IPS-15b (cell line): ENCODE results near the gene PPDPF.

Experiments used
- H3K27me3 ChIP-seq: one replicate; pipeline ENCODE4 v1.6.1; 2013; ENCODE audit warnings: low read length; ENCODE audit not compliant: control insufficient read depth, insufficient read depth
- H3K36me3 ChIP-seq: one replicate; pipeline ENCODE4 v1.6.1; 2013; ENCODE audit warnings: low read length; ENCODE audit not compliant: control insufficient read depth, insufficient read depth
- H3K4me1 ChIP-seq: one replicate; pipeline ENCODE4 v1.6.1; 2013; ENCODE audit warnings: mild to moderate bottlenecking, low read length; ENCODE audit not compliant: control insufficient read depth, insufficient read depth
- H3K4me3 ChIP-seq: one replicate; pipeline ENCODE4 v1.5.1; 2013; ENCODE audit warnings: low read depth, low read length
- H3K9ac ChIP-seq: one replicate; pipeline ENCODE4 v1.6.1; 2013; ENCODE audit warnings: low read depth, mild to moderate bottlenecking, low read length
- H3K9me3 ChIP-seq: one replicate; pipeline ENCODE4 v1.6.1; 2013; ENCODE audit warnings: mild to moderate bottlenecking, low read length; ENCODE audit not compliant: control insufficient read depth, insufficient read depth

The PPDPF gene

GRCh38 chr20:63530788-63531160 lies 10.2 kb downstream of the PPDPF start:
- Histone ChIP-seq H3K4me1 (no peaks in the 10 kb centered on the region), H3K4me3 (no peak overlapping the region), H3K9me3 (no peaks in the 10 kb centered on the region), H3K27me3 (no peaks in the 10 kb centered on the region), H3K9ac (no peak overlapping the region), H3K36me3 (no peaks in the 10 kb centered on the region)

DNA sequence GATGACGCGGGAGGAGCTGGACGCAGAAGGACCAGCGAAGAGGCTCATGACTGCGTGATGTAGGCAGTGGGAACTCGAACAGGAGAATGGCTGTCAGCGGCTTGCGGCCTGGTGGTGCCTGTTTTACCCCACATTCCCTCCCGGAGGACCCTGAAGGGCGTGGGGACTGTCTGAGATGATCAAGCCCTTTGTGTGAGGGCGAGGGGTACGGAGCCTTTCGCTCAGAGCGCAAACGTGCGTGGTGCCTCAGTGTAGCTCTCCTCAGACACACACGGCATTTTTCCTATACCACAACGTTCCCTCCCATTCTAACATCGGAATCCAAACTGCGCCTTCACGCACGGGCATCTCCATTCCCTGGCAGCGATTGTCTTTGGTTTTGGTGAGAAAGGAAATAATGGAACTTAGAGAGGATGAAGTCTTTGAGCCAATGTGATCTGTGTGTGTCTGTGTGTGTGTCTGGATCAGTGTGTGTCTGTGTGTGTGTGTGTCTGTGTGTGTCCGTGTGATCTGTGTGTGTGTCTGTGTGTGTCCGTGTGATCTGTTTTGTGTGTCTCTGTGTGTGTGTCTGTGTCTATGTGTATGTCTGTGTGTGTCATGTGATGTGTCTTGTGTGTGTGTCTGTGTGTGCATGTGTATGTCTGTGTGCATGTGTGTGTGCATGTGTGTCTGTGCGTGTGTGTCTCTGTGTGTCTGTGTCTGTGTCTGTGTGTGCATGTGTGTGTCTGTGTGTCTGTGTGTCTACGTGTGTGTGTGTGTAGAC lies 11.3 kb downstream of the PPDPF start:
- H3K27me3 ChIP-seq = no peaks in the 10 kb centered on the region
- no peaks in the 10 kb centered on the region for H3K36me3 ChIP-seq
- no peak overlapping the region for H3K9ac ChIP-seq
- no peaks in the 10 kb centered on the region for H3K4me1 ChIP-seq
- no peaks in the 10 kb centered on the region for H3K9me3 ChIP-seq
- H3K4me3 ChIP-seq = no peak overlapping the region

- H3K27me3 ChIP-seq = no peaks in the 10 kb centered on the region
- H3K36me3 ChIP-seq = no peaks in the 10 kb centered on the region
- H3K4me3 ChIP-seq = no peak overlapping the region
- no peak overlapping the region for H3K9ac ChIP-seq
- H3K9me3 ChIP-seq = no peaks in the 10 kb centered on the region
- no peaks in the 10 kb centered on the region for H3K4me1 ChIP-seq
Observed at GRCh38 chr20:63532449-63532971, 11.9 kb downstream of the PPDPF start.

DNA sequence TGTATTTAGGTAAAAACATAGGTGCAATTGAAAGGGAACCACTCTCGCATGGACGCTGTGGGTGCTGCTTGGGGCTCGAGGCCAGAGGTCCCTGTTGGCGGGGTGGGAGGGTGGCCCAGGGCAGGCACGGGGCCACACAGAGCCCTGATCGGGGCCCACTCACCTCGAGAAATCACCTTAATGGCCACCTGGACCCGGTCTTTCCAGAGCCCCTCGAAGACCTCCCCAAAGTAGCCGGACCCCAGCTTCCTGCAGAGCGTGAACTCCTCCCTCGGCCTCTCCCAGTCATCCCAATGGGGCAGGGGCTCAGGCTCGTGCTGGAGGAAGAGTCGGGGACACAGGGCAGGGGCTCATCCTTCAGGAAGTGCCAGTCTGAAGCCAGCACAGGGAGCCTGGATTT lies 12.8 kb downstream of the PPDPF start:
- no peaks in the 10 kb centered on the region for H3K27me3 ChIP-seq
- H3K36me3 ChIP-seq = no peaks in the 10 kb centered on the region
- no peaks in the 10 kb centered on the region for H3K9me3 ChIP-seq
- no peak overlapping the region for H3K9ac ChIP-seq
- no peaks in the 10 kb centered on the region for H3K4me1 ChIP-seq
- no peak overlapping the region for H3K4me3 ChIP-seq

DNA sequence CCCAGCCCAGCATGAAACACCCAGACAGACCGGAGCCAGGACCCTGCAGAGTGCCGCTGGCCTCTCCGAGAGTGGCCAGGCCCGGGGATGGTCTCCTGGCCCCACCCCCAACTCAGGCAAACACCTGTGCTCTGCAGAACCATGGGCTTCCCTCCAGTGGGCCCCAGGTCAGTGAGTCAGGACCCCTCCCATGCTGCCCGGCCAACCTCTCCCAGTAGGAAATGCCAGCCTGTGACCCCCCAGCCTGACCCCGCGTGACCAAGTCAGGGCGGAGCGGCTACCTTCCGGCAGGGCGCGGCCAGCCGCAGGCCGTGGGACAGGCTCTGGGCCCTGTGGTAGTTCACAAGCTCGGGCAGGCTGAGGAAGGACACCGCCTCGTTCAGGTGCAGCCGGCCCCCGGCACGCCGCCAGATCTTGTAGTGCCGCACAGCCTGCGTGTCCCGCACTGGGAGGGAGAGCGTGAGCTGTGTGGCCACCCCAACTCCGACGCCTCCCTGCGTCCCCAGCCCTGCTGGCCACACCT lies 13.4 kb downstream of the PPDPF start:
- Histone ChIP-seq H3K27me3 (no peaks in the 10 kb centered on the region), H3K36me3 (no peaks in the 10 kb centered on the region), H3K9ac (no peak overlapping the region), H3K4me3 (no peak overlapping the region), H3K4me1 (no peaks in the 10 kb centered on the region), H3K9me3 (no peaks in the 10 kb centered on the region)

DNA sequence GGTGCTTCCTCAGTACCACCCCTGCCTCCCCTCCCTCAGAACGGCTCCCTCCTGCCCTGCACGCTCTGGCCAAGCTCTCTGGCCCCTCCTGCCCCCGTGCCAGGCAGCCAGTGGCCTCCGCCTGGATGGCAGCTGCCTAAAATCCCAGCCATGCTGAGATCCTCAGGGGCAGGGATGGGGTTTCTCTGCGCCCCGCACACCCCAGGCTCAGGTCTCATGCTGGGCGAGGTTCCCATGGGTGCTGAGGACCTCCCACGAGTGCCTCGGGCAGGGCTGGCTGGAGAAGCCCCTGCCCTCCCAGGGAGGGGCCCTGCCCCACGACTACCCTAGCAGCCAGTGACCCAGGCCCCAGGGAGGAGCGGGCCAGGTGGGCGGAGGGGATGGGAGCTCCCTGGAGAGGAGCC lies 13.9 kb downstream of the PPDPF start:
- Histone ChIP-seq H3K27me3 (no peaks in the 10 kb centered on the region), H3K9me3 (no peaks in the 10 kb centered on the region), H3K4me1 (no peaks in the 10 kb centered on the region), H3K36me3 (no peaks in the 10 kb centered on the region), H3K4me3 (no peak overlapping the region), H3K9ac (no peak overlapping the region)

- H3K9ac ChIP-seq = no peak overlapping the region
Observed at GRCh38 chr20:63534831-63535651, 14.5 kb downstream of the PPDPF start.

GRCh38 chr20:63536241-63536977 lies 15.8 kb downstream of the PPDPF start:
- H3K4me3 ChIP-seq = no peak overlapping the region

More at GRCh38 chr20:63534831-63535651, 14.5 kb downstream of the PPDPF start:
- Histone ChIP-seq H3K4me1 (no peaks in the 10 kb centered on the region), H3K36me3 (no peaks in the 10 kb centered on the region), H3K9me3 (no peaks in the 10 kb centered on the region), H3K27me3 (no peaks in the 10 kb centered on the region), H3K4me3 (no peak overlapping the region)

DNA sequence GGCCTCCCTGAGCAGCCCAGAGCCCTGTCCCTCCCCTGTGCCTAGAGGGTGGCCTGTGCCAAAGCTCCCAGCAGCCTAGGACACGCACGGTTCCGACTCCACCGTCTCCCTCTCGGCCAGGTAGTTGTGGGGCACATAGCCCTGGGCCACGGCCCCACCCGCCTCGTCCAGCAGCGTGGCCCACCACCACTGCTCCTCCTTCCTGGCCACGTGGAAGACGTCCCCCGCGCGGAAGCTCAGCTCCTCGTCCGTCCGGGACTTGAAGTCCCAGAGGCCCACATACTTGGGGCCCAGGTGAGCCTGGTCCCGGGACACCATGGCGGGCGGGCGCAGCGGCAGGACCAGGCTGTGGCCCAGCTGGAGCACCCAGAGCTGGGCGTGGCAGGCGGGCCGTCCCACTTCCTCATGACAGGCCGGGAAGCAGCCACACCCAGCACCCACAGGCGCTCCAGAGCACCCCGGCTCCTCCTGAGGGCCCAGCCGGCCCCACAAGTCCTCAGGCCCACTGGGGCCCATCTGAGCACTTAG lies 16.5 kb downstream of the PPDPF start, which contains the start of gene PTK6:
Gene PTK6 (minus strand): TSS at position 380 of the 528 bp plus-strand sequence. CDS start 62 bp downstream, at position 318.
- Histone ChIP-seq H3K4me3 (peak within 1 kb of the TSS; percentile 27), H3K9ac (no peak within 1 kb of the TSS), H3K27me3 (no peaks in the 10 kb centered on the region), H3K9me3 (no peaks in the 10 kb centered on the region), H3K4me1 (no peaks in the 10 kb centered on the region), H3K36me3 (no peaks in the 10 kb centered on the region)

More at GRCh38 chr20:63536241-63536977, 15.8 kb downstream of the PPDPF start:
- H3K9me3 ChIP-seq = no peaks in the 10 kb centered on the region
- no peaks in the 10 kb centered on the region for H3K36me3 ChIP-seq
- no peak overlapping the region for H3K9ac ChIP-seq
- H3K27me3 ChIP-seq = no peaks in the 10 kb centered on the region
- no peaks in the 10 kb centered on the region for H3K4me1 ChIP-seq

GRCh38 chr20:63537525-63538203 lies 17.1 kb downstream of the PPDPF start:
- H3K4me1 ChIP-seq = no peaks in the 10 kb centered on the region
- H3K9me3 ChIP-seq = no peaks in the 10 kb centered on the region
- H3K36me3 ChIP-seq = no peaks in the 10 kb centered on the region
- H3K9ac ChIP-seq = no peak overlapping the region
- peak overlapping the region; percentile 27 for H3K4me3 ChIP-seq
- no peaks in the 10 kb centered on the region for H3K27me3 ChIP-seq
